GM12891 (cell line): ENCODE data around the gene PDCD1LG2.

Experiments used
- POLR2A ChIP-seq: IDR thresholded peaks from 2 replicates; pipeline ENCODE4 v1.6.1; 2011; ENCODE audit warnings: low read depth, low read length, control low read depth
- SPI1 ChIP-seq: IDR thresholded peaks from 2 replicates; pipeline ENCODE4 v1.6.1; 2011; ENCODE audit warnings: low read depth, low read length, control low read depth
- TAF1 ChIP-seq: IDR thresholded peaks from 2 replicates; pipeline ENCODE4 v1.6.1; 2011; ENCODE audit warnings: low read depth, low read length, control low read depth

DNA sequence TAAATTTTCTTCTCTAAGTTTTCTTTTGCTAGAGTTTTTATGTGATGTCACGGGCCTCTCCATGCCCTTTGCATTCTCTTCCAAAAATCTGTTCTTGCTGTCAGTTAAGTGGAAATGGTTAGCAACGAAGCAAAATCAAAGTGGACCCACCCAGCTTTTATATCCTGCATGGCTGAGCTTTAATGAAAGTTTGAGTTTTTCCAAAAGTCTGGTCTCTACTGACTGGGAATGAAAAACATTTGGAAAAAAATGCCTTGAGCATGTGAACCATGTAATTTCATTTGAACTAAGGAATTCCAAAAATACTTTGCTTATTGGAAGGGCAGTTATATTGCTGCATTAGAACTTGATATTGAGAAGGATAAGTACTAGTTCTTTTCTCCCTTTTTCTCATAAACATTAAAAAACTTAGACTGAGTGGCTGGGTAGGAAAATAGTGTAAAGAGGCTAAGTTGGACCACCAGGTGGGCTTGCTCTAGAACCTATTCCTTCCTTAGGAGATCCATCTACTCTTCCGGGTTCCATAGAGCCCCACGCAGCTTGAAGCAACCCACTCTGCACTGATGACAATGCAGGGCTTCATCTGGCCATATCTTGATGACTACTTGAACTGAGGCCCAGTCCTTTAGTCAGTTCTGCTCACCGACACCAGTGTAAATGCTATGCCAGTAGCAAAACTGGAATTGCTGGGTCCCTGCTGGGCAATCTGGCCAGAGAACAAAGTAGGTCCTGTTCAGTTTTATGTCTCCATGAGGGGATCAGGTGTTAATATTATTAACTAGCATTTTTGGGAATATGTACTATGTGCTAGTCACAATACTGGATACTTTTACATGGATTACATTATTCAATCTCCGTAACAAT is 101.2 kb downstream of the PDCD1LG2 start:
- TF ChIP-seq POLR2A: no peak
- TF ChIP-seq SPI1: no peak
- TF ChIP-seq TAF1: no peak
